ENCODE data around the gene SCUBE3.

- TF ChIP-seq CTCF (IDR thresholded peaks at IDR 0.05) (no peak), POLR2A (IDR thresholded peaks at IDR 0.05; ENCODE audit: low read depth) (no peak), EP300 (IDR thresholded peaks at IDR 0.05) (no peak)
Observed at GRCh38 chr6:35174501-35174900, 39.3 kb upstream of the SCUBE3 start.

All from esophagus muscularis mucosa (tissue), 4 donors.